Naive B cell (primary cell): ENCODE measurements around the gene CYP2W1. TPM values are rescaled to one million over a fixed set of nuclear protein-coding genes. Genes with fewer than 3 reads are reported as not detected.

Source experiments
- ATAC-seq, 2 donors: fragments of 150-1000 bp; cut with Tn5 transposase; 2 replicates each; pipeline ENCODE4 v1.10.0; 2021; ENCODE audit warnings: low read depth in 2 of 2, mild to moderate bottlenecking in 2 of 2, moderate library complexity in 2 of 2
- DNase-seq: peaks from one replicate; pipeline ENCODE4 v3.0.0; 2022
- H3K27ac Mint-ChIP-seq, 6 donors: one replicate each; pipeline ENCODE4 v1.8.0; 2020 to 2022; ENCODE audit warnings: mild to moderate bottlenecking in 6 of 6, mixed read lengths in 6 of 6, moderate library complexity in 5 of 6, inconsistent platforms in 2 of 6
- H3K27me3 Mint-ChIP-seq, 3 donors: one replicate each; pipeline ENCODE4 v1.8.0; 2021 to 2022; ENCODE audit warnings: mixed read lengths in 3 of 3, mild to moderate bottlenecking in 1 of 3
- H3K36me3 Mint-ChIP-seq, 2 donors: one replicate each; pipeline ENCODE4 v1.8.0; 2020 to 2022; ENCODE audit warnings: mixed read lengths in 2 of 2, inconsistent platforms in 1 of 2, mild to moderate bottlenecking in 1 of 2
- H3K4me1 Mint-ChIP-seq, 3 donors: one replicate each; pipeline ENCODE4 v1.8.0; 2020 to 2022; ENCODE audit warnings: mixed read lengths in 3 of 3, inconsistent platforms in 1 of 3, mild to moderate bottlenecking in 1 of 3, moderate library complexity in 1 of 3
- H3K4me3 Mint-ChIP-seq, 8 donors: one replicate each; pipeline ENCODE4 v1.8.0; 2020 to 2022; ENCODE audit warnings: mild to moderate bottlenecking in 8 of 8, mixed read lengths in 8 of 8, moderate library complexity in 8 of 8, inconsistent platforms in 2 of 8
- H3K9me3 Mint-ChIP-seq, 7 donors: one replicate each; pipeline ENCODE4 v1.8.0; 2020 to 2022; ENCODE audit warnings: mixed read lengths in 7 of 7, mild to moderate bottlenecking in 5 of 7, inconsistent platforms in 2 of 7, moderate library complexity in 1 of 7
- polyA plus RNA-seq, 6 donors: library from polyadenylated mRNA; unstranded; fragments of 300-500 nt; fragmentation: Illumina TruSeq; gene quantifications; one replicate each; pipeline ENCODE4 v1.2.3, GENCODE V29; 2021; ENCODE audit warnings: low read depth in 6 of 6

Gene CYP2W1
- polyA plus RNA-seq, 6 donors from 2014 or later, result not detected

- H3K27me3 Mint-ChIP-seq, result peaks cover 6 to 25% (median 12%) of the 10 kb centered on the region in 3 donors
- H3K27ac Mint-ChIP-seq, result no peak overlapping the region
These were observed 37.8 kb upstream of the CYP2W1 start for GRCh38 chr7:945147-945555.

DNA sequence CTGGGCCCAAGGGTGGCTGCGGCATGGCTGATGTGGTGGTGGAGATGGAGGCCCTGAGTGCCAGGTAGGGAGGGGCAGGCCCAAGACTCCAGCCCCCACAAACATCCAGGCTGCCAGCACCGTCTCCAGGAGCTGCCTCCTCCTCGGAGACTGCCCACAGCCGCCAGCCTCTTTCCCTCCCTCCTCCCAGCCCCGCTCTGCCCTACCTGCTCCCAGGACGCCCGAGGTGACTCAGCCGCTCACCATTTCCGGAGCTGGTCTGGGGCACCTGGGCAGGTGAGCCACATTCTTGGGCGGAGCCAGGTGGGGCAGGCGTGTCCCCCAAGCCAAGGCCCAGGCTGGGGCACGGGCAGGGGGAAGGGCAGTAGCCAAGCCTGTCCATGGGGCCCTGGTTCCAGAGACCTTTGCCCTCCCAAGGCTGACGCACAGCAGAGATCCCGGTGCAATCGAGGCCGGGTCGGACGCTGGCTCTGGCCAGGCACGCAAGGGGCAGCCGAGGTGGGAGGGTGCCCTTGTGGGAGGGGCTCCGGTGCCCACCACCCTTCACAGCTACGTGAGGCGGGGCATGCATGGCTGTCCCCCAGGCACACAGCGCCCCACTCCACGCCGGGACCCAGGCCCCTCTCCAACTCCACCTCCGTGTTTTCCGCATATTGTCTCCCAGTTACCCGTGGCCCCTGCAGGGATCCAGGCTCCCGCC lies 37.3 kb upstream of the CYP2W1 start:
- peaks cover 0 to 8% (median 0%) of the 10 kb centered on the region in 7 donors for H3K9me3 Mint-ChIP-seq
- peaks cover 5 to 25% (median 12%) of the 10 kb centered on the region in 3 donors for H3K27me3 Mint-ChIP-seq
- no peak overlapping the region for H3K27ac Mint-ChIP-seq
- DNase-seq (no peak), ATAC-seq (no peak)
- H3K4me1 Mint-ChIP-seq, result peaks cover 5 to 14% (median 12%) of the 10 kb centered on the region in 3 donors
- H3K36me3 Mint-ChIP-seq, result no peaks in the 10 kb centered on the region
- H3K4me3 Mint-ChIP-seq, result no peak overlapping the region

More at GRCh38 chr7:945147-945555, 37.8 kb upstream of the CYP2W1 start:
- H3K4me3 Mint-ChIP-seq, result no peak overlapping the region
- ATAC-seq, result no peak
- H3K4me1 Mint-ChIP-seq, result peaks cover 8 to 13% (median 8%) of the 10 kb centered on the region in 3 donors
- DNase-seq, result no peak
- H3K9me3 Mint-ChIP-seq, result peaks cover 0 to 14% (median 5%) of the 10 kb centered on the region in 7 donors
- no peaks in the 10 kb centered on the region for H3K36me3 Mint-ChIP-seq

DNA sequence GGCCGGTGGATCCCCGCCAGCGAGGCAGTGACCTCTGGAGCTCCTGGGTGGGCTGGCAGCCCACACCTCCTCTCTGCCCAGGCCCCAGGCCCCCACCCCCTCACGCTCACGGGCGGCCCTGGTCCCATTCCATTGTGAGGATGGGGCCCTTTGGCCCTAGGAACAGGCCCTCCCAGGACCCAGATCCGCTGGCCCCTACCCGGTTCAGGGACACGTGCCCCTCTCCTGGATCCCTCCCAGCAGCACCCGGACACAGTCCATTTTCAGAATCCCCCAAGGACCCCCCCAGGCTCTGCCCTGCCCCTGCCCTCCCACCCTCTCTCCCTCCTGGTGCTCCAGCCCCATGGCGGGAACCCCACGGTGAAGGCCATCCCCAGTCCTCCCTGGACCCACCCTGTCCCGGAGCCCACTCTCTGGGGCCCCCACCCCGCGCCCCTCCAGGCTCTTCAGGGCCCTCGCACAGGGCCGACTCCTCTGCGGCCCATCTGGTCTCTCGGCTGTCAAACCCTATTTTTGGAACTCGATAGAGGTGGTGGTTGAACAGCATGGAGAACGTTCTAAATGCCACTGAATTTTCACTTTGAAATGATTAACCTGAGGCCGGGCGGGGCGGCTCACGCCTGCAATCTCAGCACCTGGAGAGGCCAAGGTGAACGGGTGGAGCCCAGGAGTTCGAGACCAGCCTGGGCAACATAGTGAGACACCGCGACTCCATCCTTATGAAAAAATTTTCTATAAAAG lies 36.6 kb upstream of the CYP2W1 start:
- ATAC-seq (no peak), DNase-seq (no peak)
- Mint-ChIP-seq H3K27ac (no peak overlapping the region), H3K9me3 (peaks cover 0 to 4% (median 0%) of the 10 kb centered on the region in 7 donors), H3K4me1 (peaks cover 0 to 17% (median 10%) of the 10 kb centered on the region in 3 donors), H3K27me3 (peaks cover 0 to 18% (median 7%) of the 10 kb centered on the region in 3 donors), H3K36me3 (no peaks in the 10 kb centered on the region), H3K4me3 (no peak overlapping the region)

GRCh38 chr7:947391-948210 lies 35.4 kb upstream of the CYP2W1 start:
- ATAC-seq (no peak), DNase-seq (no peak)
- no peaks in the 10 kb centered on the region for H3K9me3 Mint-ChIP-seq
- H3K36me3 Mint-ChIP-seq, result no peaks in the 10 kb centered on the region
- peak overlapping the region in 1 of 8 donors; percentile 42 for H3K4me3 Mint-ChIP-seq
- H3K27ac Mint-ChIP-seq, result no peak overlapping the region
- peaks cover 0 to 11% (median 10%) of the 10 kb centered on the region in 3 donors for H3K4me1 Mint-ChIP-seq
- peaks cover 0 to 8% (median 0%) of the 10 kb centered on the region in 3 donors for H3K27me3 Mint-ChIP-seq

DNA sequence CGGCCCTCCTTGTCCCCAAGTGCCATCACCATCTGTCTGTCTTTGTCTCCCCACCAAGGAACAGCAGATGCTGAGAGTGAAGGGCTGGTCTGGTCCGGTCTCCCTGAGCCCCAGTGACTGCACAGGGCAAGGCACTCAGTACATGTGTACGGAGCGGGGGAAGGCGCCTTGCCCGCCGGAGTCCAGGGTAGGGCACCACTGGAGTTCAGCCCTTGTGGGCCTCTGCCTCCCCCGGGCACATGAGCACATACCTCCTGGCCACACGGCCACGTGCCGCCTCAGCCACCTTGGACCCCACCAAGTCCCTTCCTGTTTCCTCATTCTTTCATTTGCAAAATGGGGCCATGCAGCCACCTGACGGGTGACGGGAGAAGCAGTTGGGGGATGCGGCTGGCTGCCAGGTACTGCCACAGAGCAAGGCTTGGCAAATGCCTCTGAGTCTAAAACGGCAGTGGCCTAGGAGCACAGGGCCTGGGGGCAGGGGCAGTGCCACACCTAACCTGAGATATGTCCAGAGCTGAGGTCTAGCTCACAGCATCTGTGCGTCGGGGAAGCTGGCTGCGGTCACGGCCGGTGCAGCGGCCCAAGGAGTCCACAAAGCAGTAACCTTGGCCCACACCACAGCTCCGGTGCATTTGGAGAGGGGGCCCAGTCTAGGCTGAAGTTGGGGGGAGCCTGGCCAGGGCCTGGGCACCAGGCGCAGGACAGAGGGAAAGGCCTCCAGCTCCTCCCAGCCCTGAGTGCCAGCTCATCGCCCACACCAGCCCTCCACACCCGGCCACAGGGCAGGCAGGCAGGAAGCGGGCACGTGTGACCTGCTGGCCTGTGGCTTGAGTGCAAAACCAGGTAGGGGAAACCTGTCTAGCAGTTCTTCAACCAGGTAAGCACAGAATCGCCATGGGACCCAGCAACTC lies 33.7 kb upstream of the CYP2W1 start:
- ATAC-seq (no peak), DNase-seq (no peak)
- Mint-ChIP-seq H3K36me3 (no peaks in the 10 kb centered on the region), H3K27me3 (peaks cover 0 to 8% (median 0%) of the 10 kb centered on the region in 3 donors), H3K4me3 (no peak overlapping the region), H3K9me3 (no peaks in the 10 kb centered on the region), H3K27ac (no peak overlapping the region), H3K4me1 (peaks cover 0 to 11% (median 10%) of the 10 kb centered on the region in 3 donors)

GRCh38 chr7:951881-952547 lies 31.0 kb upstream of the CYP2W1 start:
- H3K4me1 Mint-ChIP-seq, result peaks cover 4 to 14% (median 11%) of the 10 kb centered on the region in 3 donors

GRCh38 chr7:952548-953441 lies 30.2 kb upstream of the CYP2W1 start:
- peaks cover 4 to 14% (median 11%) of the 10 kb centered on the region in 3 donors for H3K4me1 Mint-ChIP-seq
- peak overlapping the region in 1 of 6 donors; percentile 36 for H3K27ac Mint-ChIP-seq
- H3K4me3 Mint-ChIP-seq, result peak overlapping the region in 5 of 8 donors; percentile 19 to 70 (median 44)
- H3K36me3 Mint-ChIP-seq, result no peaks in the 10 kb centered on the region
- peaks cover 0 to 11% (median 8%) of the 10 kb centered on the region in 3 donors for H3K27me3 Mint-ChIP-seq
- no peak for DNase-seq
- no peak for ATAC-seq
- H3K9me3 Mint-ChIP-seq, result no peaks in the 10 kb centered on the region

More at GRCh38 chr7:951881-952547, 31.0 kb upstream of the CYP2W1 start:
- Mint-ChIP-seq H3K4me3 (peak overlapping the region in 4 of 8 donors; percentile 19 to 70 (median 32)), H3K9me3 (no peaks in the 10 kb centered on the region), H3K36me3 (no peaks in the 10 kb centered on the region), H3K27ac (peak overlapping the region in 1 of 6 donors; percentile 36), H3K27me3 (peaks cover 0 to 8% (median 7%) of the 10 kb centered on the region in 3 donors)
- ATAC-seq (no peak), DNase-seq (no peak)

DNA sequence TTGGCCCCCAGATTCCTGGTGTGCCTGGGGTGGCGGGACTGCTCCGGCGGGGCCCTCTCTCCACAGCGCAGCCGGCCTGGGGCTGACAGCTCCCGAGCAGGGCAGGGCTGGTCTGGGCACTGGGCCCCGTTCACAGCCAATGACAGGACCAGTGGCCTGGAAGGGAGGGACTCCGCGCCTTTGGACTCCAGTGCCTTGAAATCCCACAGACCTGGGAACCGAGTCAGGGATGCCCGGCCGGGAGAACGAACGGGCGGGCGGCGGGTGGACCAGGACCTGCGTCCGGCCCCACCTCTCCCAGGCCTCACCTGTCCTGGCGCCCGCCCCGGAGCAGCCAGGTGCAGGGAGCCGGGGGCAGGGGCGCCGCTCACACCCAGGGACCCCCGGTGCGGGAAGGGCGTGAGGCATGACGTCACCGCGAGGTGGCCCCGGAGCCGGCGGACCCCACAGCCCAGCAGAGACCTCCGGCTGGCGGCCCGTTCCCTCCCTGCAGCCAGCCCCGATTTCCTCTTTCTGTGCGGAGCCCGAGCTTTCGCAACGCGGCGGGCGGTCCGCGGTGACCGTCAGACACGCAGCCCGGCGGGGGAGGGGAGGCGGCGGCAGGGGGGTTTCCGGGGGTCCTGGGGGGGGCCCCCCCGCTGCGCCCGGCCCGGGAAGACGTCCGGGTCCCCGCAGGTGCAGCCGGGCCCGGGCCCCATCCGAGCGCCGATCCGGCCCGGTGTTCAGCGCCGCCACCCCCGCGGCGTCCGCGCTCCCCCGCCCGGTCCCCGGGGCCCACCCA lies 29.2 kb upstream of the CYP2W1 start:
- peak overlapping the region in 6 of 8 donors; percentile 12 to 72 (median 54) for H3K4me3 Mint-ChIP-seq
- no peak overlapping the region for H3K27ac Mint-ChIP-seq
- ATAC-seq (peak; percentile 23 to 27), DNase-seq (peak; percentile 28)
- H3K9me3 Mint-ChIP-seq, result no peaks in the 10 kb centered on the region
- H3K36me3 Mint-ChIP-seq, result no peaks in the 10 kb centered on the region
- H3K27me3 Mint-ChIP-seq, result peaks cover 0 to 11% (median 6%) of the 10 kb centered on the region in 3 donors
- peaks cover 4 to 14% (median 7%) of the 10 kb centered on the region in 3 donors for H3K4me1 Mint-ChIP-seq

- peak within 1 kb of the TSS in 3 of 6 donors; percentile 43 to 87 (median 79) for H3K27ac Mint-ChIP-seq
- peak within 1 kb of the TSS; percentile 71 to 86 (median 78) for H3K4me3 Mint-ChIP-seq
- peaks cover 4 to 14% (median 4%) of the 10 kb centered on the region in 3 donors for H3K4me1 Mint-ChIP-seq
These were observed 28.4 kb upstream of the CYP2W1 start, which contains the start of gene ADAP1 for GRCh38 chr7:954330-955238. ADAP1 (minus strand) TSS chr7:954680; CDS start chr7:954477, 203 bp downstream.

GRCh38 chr7:956031-956430 lies 26.9 kb upstream of the CYP2W1 start:
- no peak for ATAC-seq
- peak overlapping the region in 1 of 6 donors; percentile 89 for H3K27ac Mint-ChIP-seq
- H3K4me3 Mint-ChIP-seq, result peak overlapping the region in 7 of 8 donors; percentile 50 to 85 (median 68)
- DNase-seq, result no peak
- peaks cover 0 to 4% (median 4%) of the 10 kb centered on the region in 3 donors for H3K4me1 Mint-ChIP-seq
- H3K9me3 Mint-ChIP-seq, result no peaks in the 10 kb centered on the region
- no peaks in the 10 kb centered on the region for H3K36me3 Mint-ChIP-seq
- peaks cover 0 to 11% (median 0%) of the 10 kb centered on the region in 3 donors for H3K27me3 Mint-ChIP-seq

More at GRCh38 chr7:954330-955238, 28.4 kb upstream of the CYP2W1 start, which contains the start of gene ADAP1:
- Mint-ChIP-seq H3K36me3 (no peaks in the 10 kb centered on the region), H3K9me3 (no peaks in the 10 kb centered on the region), H3K27me3 (peaks cover 0 to 11% (median 0%) of the 10 kb centered on the region in 3 donors)
- DNase-seq (peak; percentile 53), ATAC-seq (peak; percentile 75 to 76)
